KBM-7 (cell line): ENCODE measurements around the gene GLDC.
"Not testable (repeated sequence)": the region's sequence is repeated elsewhere in the genome, so short reads cannot be mapped to it uniquely, and the experiment has no call there.

Experiments
- DNase-seq: peaks from one replicate; pipeline ENCODE4 v3.0.0-alpha.2; 2015
- in situ Hi-C: fragments of 300-500 bp; cut with MboI; formaldehyde crosslinking; loops from 2 replicates; pipeline ENCODE4 v1.14.3; 2020; ENCODE audit warnings: low sequenced_read_pairs, low pct_unique_long_range_greater_than_20kb, mixed read lengths

GLDC gene

GRCh38 chr9:6645355-6646292 is at the start of gene GLDC:
TSS of gene GLDC (minus strand) at chr9:6645729. CDS start at chr9:6645499, 230 bp downstream.
- in situ Hi-C loops, result no loop called here
- no peak for DNase-seq

- in situ Hi-C loops, result no loop called here
- no peak for DNase-seq
These were observed 47.4 kb upstream of the GLDC start for GRCh38 chr9:6692881-6693361.

GRCh38 chr9:6692433-6692832 is 46.9 kb upstream of the GLDC start:
- in situ Hi-C loops, result no loop called here
- no peak for DNase-seq

- in situ Hi-C loops, DNase-seq: not testable (repeated sequence)
These were observed 45.1 kb upstream of the GLDC start for GRCh38 chr9:6690675-6691070.

- peak; percentile 41 for DNase-seq
These were observed 44.6 kb upstream of the GLDC start for GRCh38 chr9:6689893-6690674.

GRCh38 chr9:6687180-6687579 is 41.7 kb upstream of the GLDC start:
- no peak for DNase-seq
- in situ Hi-C loops, result no loop called here

More at GRCh38 chr9:6689893-6690674, 44.6 kb upstream of the GLDC start:
- in situ Hi-C loops, result no loop called here

GRCh38 chr9:6686396-6686795 is 40.9 kb upstream of the GLDC start:
- in situ Hi-C loops, result no loop called here
- DNase-seq, result peak; percentile 31

GRCh38 chr9:6681957-6682501 is 36.5 kb upstream of the GLDC start:
- in situ Hi-C loops, result no loop called here
- no peak for DNase-seq

- DNase-seq, result no peak
- in situ Hi-C loops, result no loop called here
These were observed 35.8 kb upstream of the GLDC start for GRCh38 chr9:6681147-6681956.

GRCh38 chr9:6680797-6681146 is 35.2 kb upstream of the GLDC start:
- in situ Hi-C loops, result no loop called here
- no peak for DNase-seq

GRCh38 chr9:6677803-6678202 is 32.3 kb upstream of the GLDC start:
- DNase-seq, result no peak
- in situ Hi-C loops, result no loop called here

- in situ Hi-C loops, result no loop called here
- no peak for DNase-seq
These were observed 30.9 kb upstream of the GLDC start for GRCh38 chr9:6676254-6676921.

- DNase-seq, result no peak
- in situ Hi-C loops, result no loop called here
These were observed 29.7 kb upstream of the GLDC start for GRCh38 chr9:6675268-6675667.

GRCh38 chr9:6673326-6674025 is 27.9 kb upstream of the GLDC start:
- no peak for DNase-seq
- in situ Hi-C loops, result no loop called here

- no peak for DNase-seq
- in situ Hi-C loops, result no loop called here
These were observed 26.6 kb upstream of the GLDC start for GRCh38 chr9:6672118-6672517.

GRCh38 chr9:6671416-6671815 is 25.9 kb upstream of the GLDC start:
- no peak for DNase-seq
- in situ Hi-C loops, result no loop called here

GRCh38 chr9:6669881-6670280 is 24.4 kb upstream of the GLDC start:
- no peak for DNase-seq
- in situ Hi-C loops, result no loop called here
